ENCODE results near the gene KRTAP10-5.
"Not testable (repeated sequence)": the region's sequence is repeated elsewhere in the genome, so short reads cannot be mapped to it uniquely, and the experiment has no call there.

KRTAP10-5 gene

GRCh38 chr21:44580231-44580821, at the start of gene KRTAP10-5:
KRTAP10-5 (minus strand) TSS chr21:44580604; CDS start chr21:44580578, 26 bp downstream.
- DNase-seq, result not testable (repeated sequence)

GRCh38 chr21:44628707-44629391, 48.4 kb upstream of the KRTAP10-5 start:
- no peak for DNase-seq

GRCh38 chr21:44627831-44628233, 47.4 kb upstream of the KRTAP10-5 start:
- DNase-seq, result not testable (repeated sequence)

GRCh38 chr21:44627181-44627822, 46.9 kb upstream of the KRTAP10-5 start:
- DNase-seq, result not testable (repeated sequence)

- DNase-seq, result no peak
Measured at GRCh38 chr21:44626673-44627143, 46.3 kb upstream of the KRTAP10-5 start, which contains the start of gene KRTAP10-9. KRTAP10-9 (plus strand) TSS chr21:44627093; CDS start chr21:44627172, 79 bp downstream.

- DNase-seq, result no peak
Measured at GRCh38 chr21:44626262-44626661, 45.9 kb upstream of the KRTAP10-5 start.

GRCh38 chr21:44625756-44626155, 45.4 kb upstream of the KRTAP10-5 start:
- no peak for DNase-seq

GRCh38 chr21:44623575-44623974, 43.2 kb upstream of the KRTAP10-5 start:
- DNase-seq, result no peak

GRCh38 chr21:44619886-44620285, 39.5 kb upstream of the KRTAP10-5 start:
- no peak for DNase-seq

- peak; percentile 53 for DNase-seq
Measured at GRCh38 chr21:44618909-44619308, 38.5 kb upstream of the KRTAP10-5 start.

GRCh38 chr21:44618504-44618903, 38.1 kb upstream of the KRTAP10-5 start:
- peak; percentile 19 for DNase-seq

GRCh38 chr21:44617071-44617501, 36.7 kb upstream of the KRTAP10-5 start:
- DNase-seq, result no peak

GRCh38 chr21:44616591-44616926, 36.2 kb upstream of the KRTAP10-5 start:
- no peak for DNase-seq

GRCh38 chr21:44615911-44616590, 35.6 kb upstream of the KRTAP10-5 start:
- no peak for DNase-seq

- DNase-seq, result no peak
Measured at GRCh38 chr21:44615466-44615865, 35.1 kb upstream of the KRTAP10-5 start.

- DNase-seq, result no peak
Measured at GRCh38 chr21:44614961-44615391, 34.6 kb upstream of the KRTAP10-5 start.

- DNase-seq, result no peak
Measured at GRCh38 chr21:44614161-44614631, 33.8 kb upstream of the KRTAP10-5 start.

- DNase-seq, result no peak
Measured at GRCh38 chr21:44613386-44614155, 33.2 kb upstream of the KRTAP10-5 start.

GRCh38 chr21:44612669-44613229, 32.3 kb upstream of the KRTAP10-5 start:
- DNase-seq, result no peak

- DNase-seq, result no peak
Measured at GRCh38 chr21:44612029-44612486, 31.7 kb upstream of the KRTAP10-5 start, which contains the start of gene KRTAP10-8. KRTAP10-8 (plus strand) TSS chr21:44612079; CDS start chr21:44612101, 22 bp downstream.

- no peak for DNase-seq
Measured at GRCh38 chr21:44611551-44611950, 31.1 kb upstream of the KRTAP10-5 start.

Data from stimulated activated CD4-positive, alpha-beta T cell treated with anti-CD3 and anti-CD28 coated beads, Interleukin-15, amount 100 ng/mL, for 24 hours (primary cell).